22Rv1 (cell line): ENCODE results near the gene PHRF1.

Source experiments
- ZFX ChIP-seq: fragments of 450-650 bp; IDR thresholded peaks from 2 replicates; pipeline ENCODE4 v1.6.1; 2017; ENCODE audit warnings: antibody characterized with exemption, borderline replicate concordance
- TF ChIP-seq, protein P1 (sequence below): fragments of 450-650 bp; IDR thresholded peaks from 2 replicates; pipeline ENCODE4 v1.5.1; 2017; ENCODE audit warnings: mild to moderate bottlenecking

DNA sequence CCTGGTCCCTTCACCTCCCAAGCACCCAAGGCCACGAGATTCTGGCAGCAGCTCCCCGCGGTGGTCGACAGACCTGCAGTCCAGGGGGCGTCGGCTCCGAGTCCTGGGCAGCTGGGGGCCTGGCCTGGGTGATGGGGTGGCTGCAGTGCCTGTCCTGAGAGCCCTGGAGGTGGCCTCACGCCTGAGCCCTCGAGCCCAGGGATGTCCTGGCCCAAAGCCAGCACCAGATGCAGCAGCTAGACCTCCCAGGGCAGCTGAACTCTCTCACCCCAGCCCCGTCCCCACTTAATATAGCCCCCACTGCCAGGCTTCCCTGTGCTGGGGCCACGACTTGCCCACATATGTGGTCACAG lies 22.3 kb upstream of the PHRF1 start:
- TF ChIP-seq, protein P1, sequence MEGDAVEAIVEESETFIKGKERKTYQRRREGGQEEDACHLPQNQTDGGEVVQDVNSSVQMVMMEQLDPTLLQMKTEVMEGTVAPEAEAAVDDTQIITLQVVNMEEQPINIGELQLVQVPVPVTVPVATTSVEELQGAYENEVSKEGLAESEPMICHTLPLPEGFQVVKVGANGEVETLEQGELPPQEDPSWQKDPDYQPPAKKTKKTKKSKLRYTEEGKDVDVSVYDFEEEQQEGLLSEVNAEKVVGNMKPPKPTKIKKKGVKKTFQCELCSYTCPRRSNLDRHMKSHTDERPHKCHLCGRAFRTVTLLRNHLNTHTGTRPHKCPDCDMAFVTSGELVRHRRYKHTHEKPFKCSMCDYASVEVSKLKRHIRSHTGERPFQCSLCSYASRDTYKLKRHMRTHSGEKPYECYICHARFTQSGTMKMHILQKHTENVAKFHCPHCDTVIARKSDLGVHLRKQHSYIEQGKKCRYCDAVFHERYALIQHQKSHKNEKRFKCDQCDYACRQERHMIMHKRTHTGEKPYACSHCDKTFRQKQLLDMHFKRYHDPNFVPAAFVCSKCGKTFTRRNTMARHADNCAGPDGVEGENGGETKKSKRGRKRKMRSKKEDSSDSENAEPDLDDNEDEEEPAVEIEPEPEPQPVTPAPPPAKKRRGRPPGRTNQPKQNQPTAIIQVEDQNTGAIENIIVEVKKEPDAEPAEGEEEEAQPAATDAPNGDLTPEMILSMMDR = no peak
- no peak for TF ChIP-seq ZFX
